ENCODE data around the gene C11orf65. TPM values are rescaled to one million over a fixed set of nuclear protein-coding genes. Genes with fewer than 3 reads are reported as not detected.
"Not testable (repeated sequence)": the region's sequence is repeated elsewhere in the genome, so short reads cannot be mapped to it uniquely, and the experiment has no call there.

C11orf65 gene
- total RNA-seq, 1 donor from 2014 or later = 0.70 TPM

DNA sequence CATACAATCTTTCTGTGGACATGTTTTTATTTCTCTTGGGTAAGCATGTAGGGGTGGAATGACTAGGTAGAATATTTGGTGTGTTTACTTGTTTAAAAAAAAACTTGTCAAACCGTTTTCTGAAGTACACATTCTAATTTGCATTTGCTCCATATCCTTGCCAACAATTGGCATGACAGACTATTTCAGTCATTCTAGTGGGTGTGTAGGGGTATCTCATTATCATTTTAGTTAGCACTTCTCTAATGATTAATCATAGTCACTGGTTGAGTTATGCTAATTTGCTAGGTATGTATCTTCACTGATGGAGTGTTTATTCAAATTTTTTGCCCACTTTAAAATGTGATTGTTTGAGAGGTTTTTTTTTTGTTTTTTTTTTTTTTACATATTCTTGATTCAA is 64.3 kb downstream of the C11orf65 start:
- no peak for TF ChIP-seq CTCF (conservative IDR thresholded peaks at IDR 0.05)
- Mint-ChIP-seq H3K27me3 (no peaks in the 10 kb centered on the region), H3K9me3 (no peaks in the 10 kb centered on the region), H3K27ac (no peak overlapping the region), H3K4me3 (no peak overlapping the region), H3K4me1 (ENCODE audit: unreplicated experiment) (peaks cover 7% of the 10 kb centered on the region), H3K36me3 (no peaks in the 10 kb centered on the region)
- no peak for DNase-seq (ENCODE audit: extremely low spot score, unreplicated experiment)

GRCh38 chr11:108402241-108402640 is 65.1 kb downstream of the C11orf65 start:
- no peaks in the 10 kb centered on the region for H3K9me3 Mint-ChIP-seq
- H3K27me3 Mint-ChIP-seq = no peaks in the 10 kb centered on the region
- peaks cover 7% of the 10 kb centered on the region for H3K4me1 Mint-ChIP-seq (ENCODE audit: unreplicated experiment)
- no peak overlapping the region for H3K27ac Mint-ChIP-seq
- H3K36me3 Mint-ChIP-seq = no peaks in the 10 kb centered on the region
- DNase-seq (ENCODE audit: extremely low spot score, unreplicated experiment) = no peak
- TF ChIP-seq CTCF (conservative IDR thresholded peaks at IDR 0.05) = no peak
- no peak overlapping the region for H3K4me3 Mint-ChIP-seq

GRCh38 chr11:108398439-108398838 is 68.9 kb downstream of the C11orf65 start:
- Mint-ChIP-seq H3K4me3 (no peak overlapping the region), H3K27me3 (no peaks in the 10 kb centered on the region), H3K9me3 (no peaks in the 10 kb centered on the region), H3K36me3 (no peaks in the 10 kb centered on the region), H3K4me1 (ENCODE audit: unreplicated experiment) (peaks cover 7% of the 10 kb centered on the region), H3K27ac (no peak overlapping the region)
- TF ChIP-seq CTCF (conservative IDR thresholded peaks at IDR 0.05) = no peak
- no peak for DNase-seq (ENCODE audit: extremely low spot score, unreplicated experiment)

GRCh38 chr11:108396672-108397071 is 70.7 kb downstream of the C11orf65 start:
- H3K36me3 Mint-ChIP-seq = not testable (repeated sequence)

DNA sequence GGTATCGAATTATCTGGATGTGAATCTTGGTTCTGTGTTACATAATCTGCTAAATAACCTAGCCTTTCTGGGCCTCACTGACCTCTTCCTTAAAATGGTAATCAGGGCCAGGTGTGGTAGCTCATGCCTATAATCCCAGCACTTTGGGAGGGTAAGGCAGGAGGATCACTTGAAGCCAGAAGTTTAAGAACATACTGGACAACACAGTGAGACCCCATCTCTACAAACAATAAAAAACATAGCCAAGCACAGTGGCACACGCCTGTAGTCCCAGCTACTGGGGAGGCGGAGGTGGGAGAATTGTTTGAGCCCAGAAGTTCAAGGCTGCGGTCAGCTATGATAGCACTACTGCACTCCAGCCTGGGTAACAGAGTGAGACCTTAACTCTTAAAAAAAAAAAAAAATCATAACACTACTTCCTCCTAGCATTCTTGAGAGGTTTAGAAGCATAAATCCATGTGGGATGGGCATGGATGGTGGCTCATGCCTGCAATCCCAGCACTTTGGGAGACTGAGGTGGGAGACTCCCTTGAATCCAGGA is 72.5 kb downstream of the C11orf65 start:
- H3K36me3 Mint-ChIP-seq = no peaks in the 10 kb centered on the region
- no peaks in the 10 kb centered on the region for H3K27me3 Mint-ChIP-seq
- no peaks in the 10 kb centered on the region for H3K4me1 Mint-ChIP-seq (ENCODE audit: unreplicated experiment)
- H3K9me3 Mint-ChIP-seq = no peaks in the 10 kb centered on the region
- no peak for TF ChIP-seq CTCF (conservative IDR thresholded peaks at IDR 0.05)
- DNase-seq (ENCODE audit: extremely low spot score, unreplicated experiment) = no peak
- no peak overlapping the region for H3K4me3 Mint-ChIP-seq
- no peak overlapping the region for H3K27ac Mint-ChIP-seq

More at GRCh38 chr11:108396672-108397071, 70.7 kb downstream of the C11orf65 start:
- not testable (repeated sequence) for H3K27me3 Mint-ChIP-seq; H3K9me3 Mint-ChIP-seq; H3K27ac Mint-ChIP-seq; H3K4me3 Mint-ChIP-seq; H3K4me1 Mint-ChIP-seq (ENCODE audit: unreplicated experiment); DNase-seq (ENCODE audit: extremely low spot score, unreplicated experiment)

DNA sequence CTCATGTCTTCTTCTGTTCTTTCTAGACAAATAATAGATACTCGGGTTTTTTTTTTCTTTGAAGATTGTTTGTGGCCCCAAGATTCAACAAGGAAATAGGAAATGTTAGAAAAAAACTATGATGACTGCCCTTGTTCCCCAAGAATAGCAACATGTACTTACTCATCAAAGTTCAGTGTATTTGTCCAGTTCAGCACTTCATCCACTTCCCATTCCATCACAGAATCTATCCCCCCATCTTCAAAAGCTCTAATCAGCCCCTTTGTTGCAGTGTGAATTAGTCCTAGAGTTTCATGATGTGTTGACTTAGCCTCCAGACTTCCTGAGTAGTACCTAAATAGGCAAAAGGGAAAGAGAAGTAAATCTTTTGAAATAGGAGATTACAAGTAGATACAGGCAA is 74.3 kb downstream of the C11orf65 start:
- H3K27me3 Mint-ChIP-seq = no peaks in the 10 kb centered on the region
- H3K9me3 Mint-ChIP-seq = no peaks in the 10 kb centered on the region
- TF ChIP-seq CTCF (conservative IDR thresholded peaks at IDR 0.05) = no peak
- H3K36me3 Mint-ChIP-seq = no peaks in the 10 kb centered on the region
- H3K27ac Mint-ChIP-seq = no peak overlapping the region
- H3K4me3 Mint-ChIP-seq = no peak overlapping the region
- no peak for DNase-seq (ENCODE audit: extremely low spot score, unreplicated experiment)
- no peaks in the 10 kb centered on the region for H3K4me1 Mint-ChIP-seq (ENCODE audit: unreplicated experiment)
